K562 (cell line): ENCODE data around the gene HMBS. TPM values are rescaled to one million over a fixed set of nuclear protein-coding genes. Genes with fewer than 3 reads are reported as not detected.

Source experiments
- ATAC-seq: fragments of 200-7000 bp; cut with Tn5 transposase; 3 replicates; pipeline ENCODE4 v1.9.1; 2020; ENCODE audit warnings: moderate library complexity
- BruUV-seq: library from RNA; stranded (reverse); fragments of 400-500 nt; replicated peaks from 2 replicates; lab custom pipeline; 2021; lab: Mats Ljungman, UMichigan
- CTCF ChIA-PET: fragments of 300-600 bp; formaldehyde crosslinking; extraction: SDS; loops from one replicate; lab custom pipeline; 2021; ENCODE audit warnings: low intra/inter-chr PET ratio; lab: Yijun Ruan, JAX
- POLR2A ChIA-PET: fragments of 300-600, 350-650 bp; sonication (Branson Sonifier 250); formaldehyde crosslinking; extraction: SDS; loops from one replicate; lab custom pipeline; 2021; ENCODE audit warnings: antibody characterized with exemption, inconsistent platforms; lab: Yijun Ruan, JAX
- DNase-seq, 4 experiments: peaks; one replicate each; pipeline versions ENCODE4 v3.0.0 to v3.0.0-alpha.2; 2011 to 2018; ENCODE audit warnings: low spot score in 3 of 4, mixed read lengths in 3 of 4; ENCODE audit errors: extremely low read depth in 1 of 4
- FAIRE-seq: peaks from 2 replicates; lab custom pipeline; 2011; peaks lifted over from hg19 to GRCh38; lab: Jason Lieb, UNC
- H2AFZ ChIP-seq: 2 replicates; pipeline ENCODE4 v1.6.0; 2011; ENCODE audit warnings: low read depth, low read length, control low read depth, inconsistent platforms
- H3K27ac ChIP-seq: fragments of 200-600 bp; 3 replicates; pipeline ENCODE4 v1.8.0; 2011; ENCODE audit warnings: low read depth, mild to moderate bottlenecking, control low read depth, inconsistent platforms, low read length, moderate library complexity, mixed read lengths; ENCODE audit errors: extremely low read depth
- H3K27me3 ChIP-seq, 2 experiments: fragments of 300-600 bp in 1 of 2; 2 replicates in 1 of 2; 3 replicates in 1 of 2; pipeline versions ENCODE4 v1.6.0 to v1.8.0; 2011; ENCODE audit warnings: inconsistent platforms in 2 of 2, low read length in 2 of 2, mild to moderate bottlenecking in 1 of 2, mixed read lengths in 1 of 2, moderate library complexity in 1 of 2; ENCODE audit not compliant: control insufficient read depth in 2 of 2, insufficient read depth in 2 of 2
- H3K36me3 ChIP-seq: fragments of 300-600 bp; 3 replicates; pipeline ENCODE4 v1.8.0; 2011; ENCODE audit warnings: mild to moderate bottlenecking, low read length, inconsistent platforms; ENCODE audit not compliant: control insufficient read depth, insufficient read depth
- H3K4me1 ChIP-seq, 2 experiments: fragments of 200-600 bp in 1 of 2; replicated peaks in 1 of 2; 2 replicates in 1 of 2; 3 replicates in 1 of 2; pipeline versions ENCODE4 v1.5.1 to v1.8.0; 2011; ENCODE audit warnings: inconsistent platforms in 2 of 2, low read length in 2 of 2, mild to moderate bottlenecking in 1 of 2, mixed read lengths in 1 of 2, moderate library complexity in 1 of 2; ENCODE audit not compliant: control insufficient read depth in 2 of 2, insufficient read depth in 2 of 2
- H3K4me2 ChIP-seq: 2 replicates; pipeline ENCODE4 v1.6.1; 2011; ENCODE audit warnings: low read length, control low read depth, inconsistent platforms, mixed read lengths; ENCODE audit not compliant: insufficient read depth
- H3K4me3 ChIP-seq: fragments of 200-600 bp; sonication (generic), shearing (Covaris generic); 2 replicates; pipeline ENCODE4 v1.5.1; 2016; ENCODE audit warnings: control low read depth, inconsistent platforms
- H3K79me2 ChIP-seq: fragments of 200-600 bp; 3 replicates; pipeline ENCODE4 v1.8.0; 2011; ENCODE audit warnings: low read length, inconsistent platforms; ENCODE audit not compliant: control insufficient read depth, insufficient read depth
- H3K9ac ChIP-seq, 2 experiments: 2 replicates each; pipeline versions ENCODE4 v1.6.0 to v1.6.1; 2011; ENCODE audit warnings: low read depth in 2 of 2, low read length in 2 of 2, control low read depth in 1 of 2, inconsistent platforms in 1 of 2, mild to moderate bottlenecking in 1 of 2, mixed read lengths in 1 of 2; ENCODE audit not compliant: insufficient read depth in 1 of 2
- H3K9me1 ChIP-seq: one replicate; pipeline ENCODE4 v1.6.0; 2011; ENCODE audit warnings: inconsistent platforms, mild to moderate bottlenecking, low read length, moderate library complexity; ENCODE audit not compliant: control insufficient read depth, insufficient read depth
- H3K9me3 ChIP-seq: replicated peaks from 2 replicates; pipeline ENCODE4 v1.5.1; 2011; ENCODE audit warnings: low read depth, low read length, inconsistent platforms; ENCODE audit not compliant: control insufficient read depth, insufficient read depth
- H4K20me1 ChIP-seq: replicated peaks from 2 replicates; pipeline ENCODE4 v1.6.1; 2011; ENCODE audit warnings: low read length, inconsistent platforms, mixed read lengths; ENCODE audit not compliant: control insufficient read depth, insufficient read depth
- ARID2 ChIP-seq: fragments of 450-650 bp; IDR thresholded peaks from 2 replicates; pipeline ENCODE4 v1.6.1; 2017; ENCODE audit warnings: antibody characterized with exemption, mild to moderate bottlenecking
- CBFB ChIP-seq: sonication (generic); formaldehyde crosslinking; IDR thresholded peaks from 2 replicates; pipeline ENCODE4 v1.4.0; 2020; ENCODE audit warnings: mild to moderate bottlenecking, missing genetic modification reagents
- CTCF ChIP-seq, 3 experiments: IDR thresholded peaks in 2 of 3; conservative IDR thresholded peaks in 1 of 3; 2 replicates each; pipeline ENCODE4 v1.5.1; 2011 to 2012; ENCODE audit warnings: low read length in 3 of 3, mild to moderate bottlenecking in 3 of 3, control low read depth in 2 of 3, improper control_type of control experiment in 1 of 3, inconsistent platforms in 1 of 3, low read depth in 1 of 3, mixed read lengths in 1 of 3, moderate library complexity in 1 of 3; ENCODE audit not compliant: insufficient read depth in 2 of 3
- EP400 ChIP-seq: fragments of 450-650 bp; IDR thresholded peaks from 2 replicates; pipeline ENCODE4 v1.6.1; 2017; ENCODE audit warnings: antibody characterized with exemption, mild to moderate bottlenecking, moderate library complexity
- FOXK2 ChIP-seq, 2 experiments: fragments of 450-650 bp; IDR thresholded peaks in 1 of 2; conservative IDR thresholded peaks in 1 of 2; 2 replicates each; pipeline ENCODE4 v1.6.1; 2016; ENCODE audit warnings: low read depth in 2 of 2, mild to moderate bottlenecking in 1 of 2
- MNT ChIP-seq, 2 experiments: fragments of 450-650 bp; conservative IDR thresholded peaks; 2 replicates each; pipeline ENCODE4 v1.6.1; 2017; ENCODE audit warnings: mild to moderate bottlenecking in 2 of 2, moderate library complexity in 2 of 2
- RAD21 ChIP-seq, 2 experiments: fragments of 250-450 bp in 1 of 2; fragments of 450-650 bp in 1 of 2; sonication (Bioruptor Pico) in 1 of 2; formaldehyde crosslinking in 1 of 2; IDR thresholded peaks in 1 of 2; conservative IDR thresholded peaks in 1 of 2; 2 replicates each; pipeline versions ENCODE4 v1.4.0 to v1.8.0; 2020 to 2022; ENCODE audit warnings: mild to moderate bottlenecking in 2 of 2, moderate library complexity in 1 of 2
- SMC3 ChIP-seq: conservative IDR thresholded peaks from 2 replicates; pipeline ENCODE4 v1.6.1; 2011; ENCODE audit warnings: low read depth, low read length, improper control_type of control experiment; ENCODE audit not compliant: insufficient read depth
- ZFX ChIP-seq: sonication (generic); formaldehyde crosslinking; IDR thresholded peaks from 2 replicates; pipeline ENCODE4 v1.8.0; 2022; ENCODE audit warnings: mild to moderate bottlenecking, missing genetic modification reagents, moderate library complexity
- WGBS: fragments of 100-300 bp; shearing (Covaris generic); methylation state at CpG from one replicate; pipeline ENCODE4 v1.1.6; 2016; ENCODE audit warnings: low coverage, mixed read lengths; ENCODE audit not compliant: insufficient coverage; ENCODE audit errors: missing lambda C conversion rate; 5-methylcytosine and 5-hydroxymethylcytosine counted together
- in situ Hi-C: fragments of 300-500 bp; cut with MboI; formaldehyde crosslinking; loops from 4 replicates; pipeline ENCODE4 v1.15.0; 2018; ENCODE audit warnings: inconsistent platforms, mixed read lengths
- intact Hi-C: fragments of 100-400 bp; cut with micrococcal nuclease; formaldehyde crosslinking; loops from 2 replicates; pipeline ENCODE4 v1.14.2; 2022
- polyA plus RNA-seq, 8 experiments: library from polyadenylated mRNA; depleted of rRNA in 4 of 8; stranded (reverse) in 5 of 8; unstranded in 3 of 8; fragments of >200 nt; fragmentation: Nextera tagmentation in 2 of 8; fragmentation: Illumina TruSeq in 1 of 8; extraction: Ambion mirVana in 2 of 8; extraction: Trizol in 1 of 8; gene quantifications; 2 replicates each; pipeline versions ENCODE4 v1.2.1 to v1.2.3, GENCODE V29; 2011 to 2014; ENCODE audit warnings: inconsistent platforms in 1 of 8, missing spikeins in 1 of 8
- total RNA-seq, 7 experiments: library from RNA; depleted of rRNA in 6 of 7; stranded (reverse); fragments of >200 nt in 6 of 7; fragmentation: Illumina TruSeq in 2 of 7; extraction: Trizol in 2 of 7; gene quantifications; 2 replicates each; pipeline versions ENCODE4 v1.2.1 to v1.2.3, GENCODE V29; 2011 to 2021; ENCODE audit warnings: low replicate concordance in 1 of 7

HMBS gene
- total and polyA plus RNA-seq, 9 of the 15 experiments (the other 6 are each of a cell fraction or from before 2014, with no cell fraction given): 56.9 to 385 (median 286) TPM

- Histone ChIP-seq H2AFZ (peak overlapping the region; percentile 15; the same call in 1 of the 2 replicates), H3K4me3 (no peak overlapping the region), H3K4me2 (no peak overlapping the region), H4K20me1 (peaks cover 2% of the 10 kb centered on the region; the same call in 1 of the 2 replicates), H3K36me3 (peaks cover 11% of the 10 kb centered on the region; the same call in 2 of the 3 replicates), H3K9me3 (no peaks in the 10 kb centered on the region), H3K9me1 (no peaks in the 10 kb centered on the region), H3K4me1 (peaks cover 38 to 50% of the 10 kb centered on the region in 2 experiments), H3K79me2 (peaks cover 53% of the 10 kb centered on the region), H3K9ac (no peak overlapping the region), H3K27me3 (no peaks in the 10 kb centered on the region), H3K27ac (no peak overlapping the region)
- ChIA-PET POLR2A (interaction anchor here (1.0 kb wide), 1 partner anchor 10 kb away, joined by 4 read pairs; no protein-coding TSS in a partner anchor), CTCF (interaction anchor here (0.6 to 0.8 kb wide), 2 partner anchors 217 to 219 kb away, joined by 3 read pairs; no protein-coding TSS in a partner anchor)
- ATAC-seq: no peak
- intact Hi-C loops (loop anchor here (1.0 to 5.0 kb wide), 6 partner anchors 17 to 219 kb away; partner anchors contain the start of genes HINFP, RPS25 and TRAPPC4), in situ Hi-C loops (loop anchor here (5.0 kb wide), 1 partner anchor 94 kb away; no protein-coding TSS in a partner anchor)
- FAIRE-seq: peak; percentile 61
- BruUV-seq: no TSS peak
- DNase-seq: peak in 2 of 4 experiments; percentile 33 to 62
- WGBS: 23% methylated on average over 4 of the region's 4 CpGs
- TF ChIP-seq FOXK2 (conservative IDR thresholded peaks at IDR 0.05 in 1 of 2, IDR thresholded peaks at IDR 0.05 in 1 of 2; ENCODE audit: low read depth in 2 of 2) (0 out of 4 replicates have a peak, but pooled peaks of 1 of the 2 experiments have one; percentile 38), CBFB (no peak), CTCF (IDR thresholded peaks at IDR 0.05 in 2 of 3, conservative IDR thresholded peaks at IDR 0.05 in 1 of 3; ENCODE audit: insufficient read depth in 2 of 3, low read depth in 1 of 3, low read length in 3 of 3) (peak; percentile 41 to 64 (median 53); a peak in 5 of 6 replicates), EP400 (peak; percentile 34; the same call in 1 of the 2 replicates), ZFX (peak; percentile 16; the same call in 1 of the 2 replicates), RAD21 (CRISPR knock-in tag; conservative IDR thresholded peaks at IDR 0.05 in 1 of 2, IDR thresholded peaks at IDR 0.05 in 1 of 2) (peak; percentile 72 to 75), MNT (conservative IDR thresholded peaks at IDR 0.05) (peak; percentile 71 to 76), ARID2 (0 out of 2 replicates have a peak, but pooled peaks have one; percentile 45), SMC3 (peak; percentile 34; the same call in 1 of the 2 replicates)
These were observed 19.1 kb downstream of the HMBS start for GRCh38 chr11:119103793-119104192.
